ENCODE results near the gene KMO. TPM values are rescaled to one million over a fixed set of nuclear protein-coding genes. Genes with fewer than 3 reads are reported as not detected.
A peak's percentile ranks its signal among the peaks of the same experiment; 100 is the strongest.

The KMO gene
- total and polyA plus RNA-seq, 2 donors from 2014 or later = 2.3 to 35.5 TPM

DNA sequence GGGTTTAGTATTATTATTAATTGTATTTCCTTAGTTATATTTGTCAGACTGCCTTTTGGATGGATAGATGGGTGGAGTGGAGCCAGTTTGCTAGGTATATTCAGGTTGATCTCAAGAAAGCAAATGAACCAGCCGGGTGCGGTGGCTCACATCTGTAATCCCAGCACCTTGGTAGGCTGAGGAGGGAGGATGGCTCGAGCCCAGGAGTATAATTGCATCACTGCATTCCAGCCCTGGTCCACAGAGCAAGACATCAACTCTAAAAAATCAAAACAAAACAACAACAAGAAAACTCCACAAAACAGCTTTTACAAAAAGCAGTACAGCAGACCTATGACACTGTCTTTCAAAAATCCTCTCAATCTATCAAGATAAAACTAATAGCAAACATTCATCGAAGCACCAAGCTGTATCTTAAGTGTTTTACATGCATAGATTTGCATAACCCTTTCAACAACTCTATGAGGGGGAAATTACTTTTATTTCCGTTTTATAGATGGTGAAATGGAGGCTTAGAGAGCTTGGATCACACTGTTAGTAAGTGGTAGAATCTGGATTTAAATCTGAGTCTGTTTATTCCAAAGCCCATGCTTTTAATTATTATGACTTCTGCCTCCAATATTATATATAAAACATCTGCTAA is 25.5 kb downstream of the KMO start:
- H3K27ac ChIP-seq (ENCODE audit: low read depth in 2 of 2, low read length in 2 of 2) = no peak overlapping the region
- peak in 2 of 5 donors; percentile 12 to 23 for DNase-seq
- intact Hi-C loops (cut with DNase I) = no loop called here
- H3K9ac ChIP-seq (ENCODE audit: low read length in 3 of 3) = no peak overlapping the region
- H3K4me1 ChIP-seq (ENCODE audit: control insufficient read depth in 2 of 3, insufficient read depth in 2 of 3, low read depth in 1 of 3, low read length in 3 of 3) = peaks cover 0 to 12% (median 0%) of the 10 kb centered on the region in 3 donors
- H3K4me3 ChIP-seq (ENCODE audit: low read length in 3 of 3) = no peak overlapping the region
- no peak for TF ChIP-seq CTCF (IDR thresholded peaks at IDR 0.05; ENCODE audit: borderline replicate concordance, extremely low read depth, insufficient read depth)
- FAIRE-seq = no peak
- H3K9me3 ChIP-seq (ENCODE audit: control insufficient read depth in 2 of 3, insufficient read depth in 1 of 3, low read length in 3 of 3) = no peaks in the 10 kb centered on the region
- peaks cover 0 to 2% (median 0%) of the 10 kb centered on the region in 3 donors for H3K36me3 ChIP-seq (ENCODE audit: control insufficient read depth in 2 of 3, insufficient read depth in 3 of 3, low read length in 3 of 3)
- no peaks in the 10 kb centered on the region for H3K27me3 ChIP-seq (ENCODE audit: control insufficient read depth, insufficient read depth, low read length)

GRCh38 chr1:241560146-241560848 is 28.1 kb downstream of the KMO start:
- FAIRE-seq = peak; percentile 39
- H3K27me3 ChIP-seq (ENCODE audit: control insufficient read depth, insufficient read depth, low read length) = no peaks in the 10 kb centered on the region
- H3K4me1 ChIP-seq (ENCODE audit: control insufficient read depth in 2 of 3, insufficient read depth in 2 of 3, low read depth in 1 of 3, low read length in 3 of 3) = peaks cover 0 to 12% (median 0%) of the 10 kb centered on the region in 3 donors
- H3K9me3 ChIP-seq (ENCODE audit: control insufficient read depth in 2 of 3, insufficient read depth in 1 of 3, low read length in 3 of 3) = no peaks in the 10 kb centered on the region
- H3K27ac ChIP-seq (ENCODE audit: low read depth in 2 of 2, low read length in 2 of 2) = peak overlapping the region; percentile 28 to 38
- peak in 2 of 5 donors; percentile 7 to 23 for DNase-seq
- no peak for TF ChIP-seq CTCF (IDR thresholded peaks at IDR 0.05; ENCODE audit: borderline replicate concordance, extremely low read depth, insufficient read depth)
- intact Hi-C loops (cut with DNase I) = no loop called here
- H3K36me3 ChIP-seq (ENCODE audit: control insufficient read depth in 2 of 3, insufficient read depth in 3 of 3, low read length in 3 of 3) = peaks cover 0 to 7% (median 2%) of the 10 kb centered on the region in 3 donors
- peak overlapping the region in 1 of 3 donors; percentile 8 for H3K9ac ChIP-seq (ENCODE audit: low read length in 3 of 3)
- peak overlapping the region in 1 of 3 donors; percentile 18 for H3K4me3 ChIP-seq (ENCODE audit: low read length in 3 of 3)

GRCh38 chr1:241560849-241561187 is 28.6 kb downstream of the KMO start:
- no peak for TF ChIP-seq CTCF (IDR thresholded peaks at IDR 0.05; ENCODE audit: borderline replicate concordance, extremely low read depth, insufficient read depth)
- H3K4me3 ChIP-seq (ENCODE audit: low read length in 3 of 3) = no peak overlapping the region
- H3K36me3 ChIP-seq (ENCODE audit: control insufficient read depth in 2 of 3, insufficient read depth in 3 of 3, low read length in 3 of 3) = peaks cover 0 to 8% (median 2%) of the 10 kb centered on the region in 3 donors
- H3K9me3 ChIP-seq (ENCODE audit: control insufficient read depth in 2 of 3, insufficient read depth in 1 of 3, low read length in 3 of 3) = no peaks in the 10 kb centered on the region
- no peak for DNase-seq
- FAIRE-seq = no peak
- H3K4me1 ChIP-seq (ENCODE audit: control insufficient read depth in 2 of 3, insufficient read depth in 2 of 3, low read depth in 1 of 3, low read length in 3 of 3) = peaks cover 0 to 12% (median 0%) of the 10 kb centered on the region in 3 donors
- intact Hi-C loops (cut with DNase I) = no loop called here
- no peak overlapping the region for H3K27ac ChIP-seq (ENCODE audit: low read depth in 2 of 2, low read length in 2 of 2)
- H3K9ac ChIP-seq (ENCODE audit: low read length in 3 of 3) = no peak overlapping the region
- no peaks in the 10 kb centered on the region for H3K27me3 ChIP-seq (ENCODE audit: control insufficient read depth, insufficient read depth, low read length)

All from kidney (tissue), 14 donors.